Stimulated activated CD4-positive, alpha-beta T cell treated with anti-CD3 and anti-CD28 coated beads, Interleukin-2, amount 100 ng/mL, for 24 hours (primary cell): ENCODE data around the gene OR6B1.

Experiments used
- DNase-seq, 2 donors: peaks; one replicate each; pipeline ENCODE4 v3.0.0-alpha.2; 2020

OR6B1 gene

GRCh38 chr7:144000020-144000419 is at the start of gene OR6B1:
Gene OR6B1, plus strand, starts transcription at chr7:144000320. Its CDS starts 3,677 bp downstream, at chr7:144003997.
- no peak for DNase-seq

DNA sequence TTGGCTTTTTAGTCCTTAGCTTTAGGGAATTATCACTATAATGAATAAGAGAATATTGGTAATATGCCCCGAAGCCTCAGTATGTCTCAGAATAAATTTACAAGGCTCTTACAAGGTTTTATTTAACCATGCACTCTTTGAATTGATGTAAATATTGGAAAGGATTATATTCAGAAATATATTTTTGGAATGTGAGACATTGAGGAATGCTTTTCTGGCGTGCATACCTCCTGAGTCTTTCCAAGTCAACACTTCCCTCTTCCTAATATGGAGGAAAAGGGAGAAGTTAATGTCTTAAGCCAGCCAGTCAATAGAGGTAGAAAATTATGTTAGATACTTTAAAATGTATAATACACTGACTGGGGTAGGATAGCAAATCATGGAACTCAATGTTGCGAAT is 46.7 kb upstream of the OR6B1 start:
- no peak for DNase-seq

DNA sequence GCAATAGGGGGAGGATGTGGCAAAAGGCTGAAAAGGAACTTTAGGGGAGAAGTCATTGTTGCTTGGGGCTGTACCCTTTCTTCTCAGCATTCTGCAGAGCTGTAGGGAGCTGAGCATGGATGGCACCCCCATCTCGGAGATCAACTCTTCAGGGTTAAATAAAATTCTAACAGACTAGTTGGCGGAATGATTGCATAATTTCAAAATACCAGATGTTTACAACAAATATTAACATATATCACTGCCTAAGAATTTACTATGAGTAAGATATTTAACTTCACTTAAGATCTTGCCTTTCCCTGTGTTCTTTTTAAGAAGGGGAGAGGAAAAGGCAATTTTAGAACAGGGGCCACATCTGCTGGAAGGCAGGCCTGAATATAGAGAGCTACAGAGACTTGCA is 46.0 kb upstream of the OR6B1 start:
- DNase-seq: no peak

DNA sequence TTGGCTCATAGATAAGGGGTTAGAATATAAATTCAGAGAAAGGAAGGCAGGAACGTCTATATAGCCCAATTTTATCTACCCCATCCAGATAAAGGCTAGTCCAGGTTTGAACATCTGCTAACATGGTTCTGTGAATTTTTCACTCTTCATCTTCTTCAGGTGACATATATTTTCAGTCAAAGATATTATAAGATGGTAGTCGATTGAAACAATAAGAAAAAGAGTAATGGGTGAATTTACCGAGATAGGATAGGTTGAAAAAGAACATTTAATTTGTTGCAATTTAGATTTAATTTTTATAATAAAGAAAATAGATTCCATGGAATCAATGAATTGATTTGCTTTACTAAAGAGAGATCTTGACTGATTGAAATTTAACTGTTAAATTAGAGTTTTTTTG is 45.6 kb upstream of the OR6B1 start, which contains the start of gene OR2F1:
Gene OR2F1 (plus strand): TSS at position 301 of the 400 bp plus-strand sequence. CDS start 5,127 bp downstream, outside the sequence.
- no peak for DNase-seq

DNA sequence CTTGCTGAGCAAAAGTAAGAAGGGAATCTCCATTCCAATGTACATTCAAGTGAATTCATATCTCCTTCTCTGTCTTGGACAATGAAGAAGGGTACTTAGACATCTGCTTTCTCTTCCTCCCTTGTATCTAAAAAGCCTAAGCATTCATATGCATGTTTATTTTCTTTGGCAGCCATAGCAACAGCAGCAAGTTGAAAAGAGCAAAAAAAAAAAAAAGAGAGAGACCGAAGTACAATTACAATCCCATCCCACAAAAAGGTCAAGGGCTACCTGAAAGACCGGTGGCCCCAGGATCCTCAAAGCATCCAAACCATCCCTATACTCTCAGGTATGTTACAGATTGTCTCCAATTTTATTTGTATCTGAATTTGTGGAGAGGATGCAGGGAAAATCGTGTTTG is 41.3 kb upstream of the OR6B1 start:
- no peak for DNase-seq

DNA sequence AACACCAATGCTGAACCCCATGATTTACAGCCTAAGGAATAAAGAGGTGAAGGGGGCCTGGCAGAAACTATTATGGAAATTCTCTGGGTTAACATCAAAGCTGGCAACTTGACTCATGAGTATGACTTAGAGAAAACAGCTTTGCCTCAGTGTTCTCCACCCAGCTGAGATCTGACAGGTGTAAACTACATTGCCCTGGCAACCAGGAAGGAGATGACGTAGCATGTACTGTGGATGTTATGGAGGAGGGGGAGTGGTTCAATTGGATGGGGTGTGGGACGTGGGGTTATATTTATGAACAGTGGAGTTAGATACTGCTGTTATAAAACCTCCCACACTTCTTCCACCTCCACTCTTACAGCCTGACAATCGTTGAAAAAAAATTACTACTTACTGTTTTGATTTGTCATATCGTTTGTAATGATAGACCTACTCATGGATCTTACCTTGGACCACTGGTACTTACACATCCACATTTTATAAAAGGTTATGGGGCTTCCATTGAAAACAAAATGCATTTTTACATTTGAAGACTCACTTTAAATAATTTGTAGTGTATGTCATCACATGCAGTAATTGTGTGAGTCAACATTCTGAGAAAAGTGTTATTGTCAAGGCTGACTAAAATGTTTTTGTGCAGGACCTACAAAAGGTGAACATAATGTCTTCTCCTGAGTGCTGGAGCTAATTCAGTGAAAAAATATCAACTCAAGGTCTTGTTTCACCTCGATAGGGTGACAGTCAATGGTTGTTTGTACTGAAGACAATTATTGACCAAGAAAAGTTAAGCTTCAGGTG is 39.1 kb upstream of the OR6B1 start:
- DNase-seq: no peak

- DNase-seq: no peak
These were observed 34.8 kb upstream of the OR6B1 start for GRCh38 chr7:143965280-143965679.

GRCh38 chr7:143967398-143967797 is 32.7 kb upstream of the OR6B1 start:
- no peak for DNase-seq

DNA sequence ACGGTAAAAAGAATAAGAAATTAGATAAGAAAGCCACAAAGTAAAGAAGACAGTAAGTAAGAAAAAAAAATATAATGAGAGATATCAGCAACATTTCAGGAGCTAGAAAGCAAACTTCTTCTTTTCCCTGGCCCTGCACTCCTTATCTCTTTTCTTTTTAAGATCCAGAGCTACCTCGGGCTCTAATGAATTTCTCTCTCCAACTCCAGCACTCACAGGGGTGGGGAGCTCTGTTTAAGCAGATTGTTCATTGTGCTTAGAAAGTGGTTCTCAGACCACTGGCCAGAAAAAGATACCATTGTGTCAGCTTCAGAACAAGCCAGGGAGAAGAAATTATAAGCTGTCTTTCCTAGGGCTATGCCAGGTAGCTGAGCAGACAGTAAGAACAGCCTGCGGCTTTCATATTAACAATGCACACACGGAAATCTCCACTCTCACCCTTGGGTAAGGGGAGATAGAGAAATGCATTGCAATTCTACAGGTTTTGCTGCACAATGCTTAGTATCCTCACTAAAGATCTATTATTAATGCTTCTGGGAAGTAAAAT is 26.2 kb upstream of the OR6B1 start:
- no peak for DNase-seq

DNA sequence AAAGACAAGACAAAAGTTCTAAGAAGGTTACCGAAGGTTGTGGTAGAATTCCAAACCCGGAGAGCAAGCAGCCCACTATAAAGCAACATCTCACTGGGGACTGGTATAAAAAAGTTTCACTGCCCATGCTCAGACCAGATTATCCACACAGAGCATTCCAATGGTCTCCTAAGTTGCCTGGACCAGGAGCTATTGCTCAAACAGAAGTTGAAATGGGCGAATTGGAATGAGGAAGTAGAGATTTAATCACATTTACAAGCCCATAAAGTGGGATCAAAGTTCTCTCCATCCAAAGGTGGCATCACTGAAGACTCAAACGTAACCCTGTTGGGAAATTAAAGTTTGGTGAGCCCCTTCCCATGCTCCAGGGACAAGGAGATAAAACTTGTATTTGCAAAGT is 25.7 kb upstream of the OR6B1 start:
- no peak for DNase-seq

DNA sequence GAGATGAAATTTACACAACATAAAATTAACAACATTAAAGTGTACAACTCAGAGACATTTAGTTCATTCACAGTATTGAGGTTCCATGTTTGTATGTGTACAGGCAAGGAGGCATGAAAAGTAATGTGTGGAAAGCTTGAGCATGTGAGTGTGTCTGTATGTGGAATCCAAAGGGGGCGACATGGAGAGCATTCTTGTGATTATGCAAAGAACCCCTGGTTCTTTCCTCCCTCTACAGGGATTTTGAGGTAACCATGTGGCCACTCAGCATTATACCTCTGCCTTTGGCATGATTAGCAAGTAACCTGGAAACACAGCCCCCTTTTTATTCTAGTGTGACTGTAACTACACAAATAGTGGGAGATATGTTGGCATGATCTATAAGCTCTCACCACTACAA is 24.5 kb upstream of the OR6B1 start:
- no peak for DNase-seq

- DNase-seq: no peak
These were observed 21.5 kb upstream of the OR6B1 start for GRCh38 chr7:143978585-143978984.

DNA sequence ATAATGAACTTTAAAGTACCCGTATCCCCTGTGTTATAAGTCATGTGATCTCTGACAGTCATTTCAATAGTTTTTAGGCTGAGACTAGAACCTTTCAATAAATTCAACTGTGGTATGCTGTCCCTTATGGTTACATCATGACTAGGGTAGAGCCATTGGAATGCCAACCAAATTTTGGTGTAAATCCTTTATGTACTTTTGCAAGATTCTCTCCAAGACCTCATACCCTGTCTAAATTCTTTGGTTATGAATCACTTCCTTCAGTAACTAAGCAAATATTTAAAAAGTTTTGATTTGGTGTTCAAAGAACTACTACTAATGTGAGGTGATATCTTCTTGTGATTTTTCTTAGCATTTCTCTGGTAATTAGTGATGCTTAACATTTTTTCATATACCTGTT is 20.8 kb upstream of the OR6B1 start:
- DNase-seq: no peak

DNA sequence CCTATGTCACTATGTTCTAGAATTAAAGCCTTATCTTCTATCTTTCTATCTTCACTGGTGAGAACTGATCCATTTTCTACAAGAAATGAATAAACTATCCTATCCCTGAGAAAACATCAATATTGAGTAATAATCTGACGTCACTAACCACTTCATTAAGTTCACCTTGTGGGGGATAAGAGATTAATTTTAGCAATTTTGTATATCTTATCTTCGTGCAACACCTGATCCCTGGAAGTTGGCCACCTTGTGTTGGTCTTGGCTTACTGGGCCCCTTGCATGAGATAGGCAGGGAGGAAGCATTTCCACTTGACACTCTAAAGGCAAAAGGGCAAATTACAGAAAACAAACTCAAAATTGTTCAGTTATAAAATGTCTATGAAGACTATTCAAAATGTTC is 20.1 kb upstream of the OR6B1 start:
- no peak for DNase-seq

DNA sequence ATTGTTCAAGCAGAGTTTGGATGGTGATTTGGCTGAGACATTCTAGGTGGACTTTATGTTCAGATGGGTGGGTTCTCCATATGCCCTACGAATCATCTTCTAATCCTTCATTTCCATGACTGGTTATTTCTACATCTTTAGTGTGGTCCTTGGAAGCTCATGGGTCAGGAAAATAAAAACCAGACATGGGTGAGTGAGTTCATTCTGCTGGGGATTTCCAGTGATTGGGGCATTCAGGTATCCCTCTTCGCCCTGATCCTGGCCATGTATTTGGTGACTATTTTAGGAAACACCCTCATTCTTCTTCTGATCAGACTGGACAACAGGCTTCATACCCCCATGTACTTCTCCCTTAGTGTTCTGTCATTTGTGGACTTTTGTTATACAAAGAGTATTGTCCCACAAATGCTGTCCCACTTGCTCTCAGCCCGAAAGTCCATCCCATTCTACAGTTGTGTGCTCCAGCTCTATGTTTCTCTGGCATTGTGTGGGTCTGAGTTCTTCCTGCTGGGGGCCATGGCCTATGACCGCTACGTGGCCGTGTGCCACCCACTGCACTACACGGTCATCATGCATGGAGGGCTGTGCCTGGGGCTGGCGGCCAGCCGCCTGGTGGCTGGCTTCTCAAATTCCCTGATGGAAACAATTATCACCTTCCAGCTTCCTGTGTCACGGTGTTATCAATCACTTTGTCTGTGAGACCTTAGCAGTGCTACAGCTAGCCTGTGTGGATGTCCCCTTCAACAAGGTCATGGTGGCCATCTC is 19.2 kb upstream of the OR6B1 start:
- DNase-seq: no peak

DNA sequence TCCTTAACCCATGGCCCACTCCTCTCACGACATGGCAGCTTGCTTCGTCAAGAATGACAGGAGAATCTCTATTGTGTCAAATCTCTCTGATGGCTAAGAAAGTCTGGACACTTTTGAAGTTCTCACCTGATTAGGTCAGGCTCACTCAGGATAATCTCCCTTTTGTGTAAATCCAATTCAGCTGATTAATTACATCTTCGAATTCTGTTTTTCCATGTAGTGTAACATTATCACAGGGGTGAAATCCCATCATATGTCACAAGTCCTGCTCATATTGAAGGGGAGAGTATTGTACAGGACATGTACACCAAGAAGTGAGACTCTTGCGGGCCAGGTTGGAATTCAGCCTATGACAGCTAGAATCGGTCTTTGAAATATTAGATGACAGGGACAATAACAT is 16.2 kb upstream of the OR6B1 start:
- no peak for DNase-seq

DNA sequence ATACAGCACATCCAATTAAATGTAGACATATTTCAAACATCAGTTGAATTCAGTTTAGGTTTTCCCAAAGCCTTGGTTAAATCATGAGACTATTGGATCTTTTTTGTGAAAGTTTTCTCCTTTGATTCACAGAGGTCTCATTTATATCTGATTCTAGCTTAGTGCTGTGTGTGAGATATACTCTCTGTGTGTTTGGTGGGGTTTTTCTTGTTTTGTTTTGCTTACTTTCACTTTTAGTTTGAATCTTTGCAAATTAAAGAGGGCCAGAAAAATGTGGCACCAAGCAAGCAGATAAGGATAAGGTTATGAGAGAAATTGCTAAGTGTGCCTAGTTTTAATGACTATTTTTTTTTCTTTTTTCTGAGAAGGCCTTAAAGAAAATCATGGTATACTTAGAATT is 12.6 kb upstream of the OR6B1 start:
- DNase-seq: no peak

DNA sequence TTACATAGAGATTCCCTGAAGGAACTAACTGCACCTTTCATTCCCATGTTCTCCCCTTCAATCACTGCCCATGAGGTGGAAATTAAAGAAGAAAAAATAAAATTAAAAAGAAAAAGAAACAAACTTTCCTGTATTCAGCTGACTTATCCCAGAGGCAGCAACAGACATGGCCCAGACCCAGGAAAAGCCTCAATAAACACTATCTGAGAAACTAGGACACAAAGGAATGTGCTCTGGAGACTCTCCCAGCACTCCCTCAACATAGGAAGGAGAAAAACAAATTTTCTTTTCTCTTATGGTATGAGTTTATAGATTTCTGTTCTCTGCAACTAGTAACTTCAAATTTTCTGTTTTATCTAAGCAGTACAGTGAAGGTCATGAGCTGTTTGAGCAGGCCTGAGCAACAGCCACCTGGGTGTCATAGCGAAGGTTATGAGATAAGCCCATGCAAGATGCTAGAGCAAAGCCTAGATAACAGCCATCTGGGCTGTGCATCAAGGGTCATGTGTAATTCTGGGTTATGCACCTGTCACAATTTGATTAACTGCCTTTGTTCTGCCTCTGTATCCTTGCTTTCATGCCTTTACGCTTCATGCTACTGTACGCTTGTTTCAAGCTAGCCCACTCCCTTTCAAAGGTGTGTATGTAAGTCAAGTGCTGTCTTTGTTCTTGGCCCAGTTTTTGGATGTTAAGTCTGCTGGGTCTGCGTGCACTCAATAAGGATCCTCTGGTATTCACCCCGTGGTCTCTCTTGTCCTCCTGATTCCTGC is 11.0 kb upstream of the OR6B1 start:
- DNase-seq: no peak

DNA sequence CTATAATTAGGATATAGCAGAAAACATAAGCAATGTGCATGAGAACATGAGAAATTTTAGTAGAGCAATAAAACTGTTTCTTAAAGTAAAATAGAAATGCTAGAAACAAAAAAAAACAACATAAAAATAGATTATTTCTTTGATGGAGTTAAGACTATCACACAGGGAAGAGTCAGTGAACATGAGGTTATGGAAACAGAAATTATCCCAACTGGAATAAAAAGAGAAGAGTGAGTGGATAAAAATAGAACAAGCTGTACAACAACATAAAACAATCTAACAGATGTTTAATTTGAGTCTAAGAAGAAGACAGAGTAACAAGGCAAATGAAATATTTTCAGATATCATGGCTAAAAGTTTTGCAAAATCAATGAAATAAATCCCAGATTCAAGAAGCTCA is 7.5 kb upstream of the OR6B1 start:
- DNase-seq: no peak

- DNase-seq: no peak
These were observed 6.2 kb upstream of the OR6B1 start for GRCh38 chr7:143993924-143994323.

DNA sequence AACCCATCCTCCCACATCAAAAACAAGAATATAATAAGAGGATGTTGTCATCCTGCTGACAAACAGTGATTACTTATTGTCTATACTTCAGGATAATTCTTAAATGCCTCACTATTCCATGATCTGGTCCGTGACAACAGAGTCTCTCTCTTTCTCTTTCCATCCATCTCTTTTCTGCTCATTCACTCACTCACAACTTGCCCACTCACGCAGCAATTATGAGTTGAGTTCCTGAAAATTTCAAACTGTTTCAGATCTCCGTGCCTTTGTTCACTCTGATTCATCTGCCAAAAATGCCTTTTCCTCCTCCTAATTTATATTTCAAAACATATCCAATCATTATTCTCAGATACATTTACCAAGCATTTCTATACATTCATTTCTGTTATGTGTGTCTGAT is 1.4 kb downstream of the OR6B1 start:
- DNase-seq: no peak

DNA sequence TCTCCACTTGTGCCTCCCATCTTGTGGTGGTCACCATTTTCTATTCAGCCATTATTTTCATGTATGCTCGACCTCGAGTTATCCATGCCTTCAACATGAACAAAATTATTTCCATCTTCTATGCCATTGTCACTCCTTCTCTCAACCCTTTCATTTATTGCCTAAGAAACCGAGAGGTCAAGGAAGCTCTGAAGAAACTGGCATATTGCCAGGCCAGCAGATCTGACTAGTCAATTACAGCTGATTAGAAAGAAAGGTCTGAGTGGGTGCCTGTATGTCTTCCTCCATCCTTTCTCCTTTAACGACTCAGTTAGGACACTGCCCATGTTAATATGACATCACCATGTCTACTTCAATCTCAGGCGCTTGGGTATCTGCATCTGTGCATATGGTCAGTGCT is 4.6 kb downstream of the OR6B1 start:
- no peak for DNase-seq

- DNase-seq: no peak
These were observed 6.0 kb downstream of the OR6B1 start for GRCh38 chr7:144006029-144006691.
